ENCODE results near the gene DENND2A.
"Not testable (repeated sequence)": the region's sequence is repeated elsewhere in the genome, so short reads cannot be mapped to it uniquely, and the experiment has no call there.

- not testable (repeated sequence) for TF ChIP-seq POLR2A, CTCF (IDR thresholded peaks at IDR 0.05)
These were observed 15.4 kb downstream of the DENND2A start for GRCh38 chr7:140625192-140625558.
